NCI-H2196 treated with DMSO at 0.1 percent for 48 hours (cell line): ENCODE data around the gene CC2D2A.

Source experiments
- DNase-seq: peaks from one replicate; lab custom pipeline; 2025; ENCODE audit not compliant: unreplicated experiment; lab: John Stamatoyannopoulos, UW

The CC2D2A gene

DNA sequence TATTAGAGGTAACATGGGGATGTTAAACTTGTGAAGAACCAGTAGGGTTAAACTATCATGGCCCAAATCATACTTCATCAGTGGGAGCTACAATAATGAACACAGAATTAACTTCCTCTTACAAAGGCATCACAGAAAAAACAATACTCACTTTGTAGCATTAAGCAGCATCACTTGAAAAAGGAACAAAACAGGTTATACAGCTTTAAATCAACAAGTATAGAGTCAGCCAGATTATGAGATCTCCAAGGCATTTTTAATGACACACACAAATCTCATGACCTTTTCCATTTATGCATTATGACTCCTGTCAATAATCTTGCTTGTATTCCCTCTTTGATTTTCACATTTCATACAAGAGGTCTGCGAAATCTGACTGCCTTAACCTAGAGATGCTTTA, 167.1 kb downstream of the CC2D2A start:
- no peak for DNase-seq

- no peak for DNase-seq
Measured at GRCh38 chr4:15638418-15638817, 168.7 kb downstream of the CC2D2A start.

- DNase-seq: no peak
Measured at GRCh38 chr4:15648600-15648999, 178.9 kb downstream of the CC2D2A start.

DNA sequence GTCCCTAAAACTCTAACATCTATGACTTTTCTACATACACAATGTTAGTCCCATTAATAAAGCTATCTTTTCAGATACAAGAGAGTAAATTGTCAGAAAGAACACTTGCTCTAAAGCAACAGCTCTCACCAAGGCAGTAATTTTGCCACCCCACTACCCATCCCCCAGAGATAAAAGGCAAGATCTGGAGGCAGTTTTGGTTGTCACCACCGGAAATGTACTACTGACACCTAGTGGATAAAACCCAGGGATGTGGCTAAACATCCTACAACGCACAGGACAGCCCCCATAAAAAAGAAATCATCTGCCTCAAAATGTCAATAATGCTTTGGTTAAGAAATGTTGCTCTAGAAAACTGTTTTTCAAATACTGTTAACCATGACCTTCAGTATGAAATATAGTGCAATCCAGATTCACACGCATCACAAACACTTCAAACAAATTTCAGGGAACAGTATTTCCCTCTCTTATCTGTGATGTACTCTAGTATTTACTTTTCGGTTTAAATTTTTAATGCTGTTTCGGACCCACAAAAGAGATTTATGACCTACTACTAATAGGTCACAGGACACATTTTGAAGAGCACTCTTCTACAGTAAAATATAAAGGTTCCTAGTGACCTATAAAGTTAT, 180.3 kb downstream of the CC2D2A start:
- peak; percentile 36 for DNase-seq
